CD4-positive, CD25-positive, alpha-beta regulatory T cell (primary cell): Measurements from ENCODE around the gene SFXN5. TPM values are rescaled to one million over a fixed set of nuclear protein-coding genes. Genes with fewer than 3 reads are reported as not detected.

Experiments used
- ATAC-seq, 2 donors: fragments of 150-1000 bp; cut with Tn5 transposase; one replicate each; pipeline ENCODE4 v1.10.0; 2021; ENCODE audit warnings: low read depth in 2 of 2, moderate number of reproducible peaks in 2 of 2, moderate library complexity in 1 of 2
- DNase-seq, 3 donors: peaks; one replicate each; pipeline versions ENCODE4 v3.0.0 to v3.0.0-alpha.2; 2012 to 2022; ENCODE audit warnings: mixed read lengths in 1 of 3
- H3K27ac ChIP-seq: one replicate; pipeline ENCODE4 v1.7.0; 2013; ENCODE audit warnings: mild to moderate bottlenecking, low read length; ENCODE audit not compliant: insufficient read depth, poor library complexity, severe bottlenecking
- H3K27me3 ChIP-seq: one replicate; pipeline ENCODE4 v1.7.0; 2013; ENCODE audit warnings: low read length; ENCODE audit not compliant: control insufficient read depth, insufficient read depth
- H3K36me3 ChIP-seq: one replicate; pipeline ENCODE4 v1.7.0; 2013; ENCODE audit warnings: mild to moderate bottlenecking, low read length, moderate library complexity; ENCODE audit not compliant: control insufficient read depth, insufficient read depth
- H3K4me1 ChIP-seq: 2 replicates; pipeline ENCODE4 v1.7.0; 2013; ENCODE audit warnings: mild to moderate bottlenecking, low read length; ENCODE audit not compliant: insufficient read depth, control insufficient read depth, poor library complexity, severe bottlenecking
- H3K4me3 ChIP-seq: one replicate; pipeline ENCODE4 v1.7.0; 2013; ENCODE audit warnings: low read depth, mild to moderate bottlenecking, low read length, moderate library complexity
- H3K9me3 ChIP-seq, 2 experiments: 1 replicate in 1 of 2; 2 replicates in 1 of 2; pipeline ENCODE4 v1.7.0; 2013; ENCODE audit warnings: low read length in 2 of 2, mild to moderate bottlenecking in 1 of 2, moderate library complexity in 1 of 2; ENCODE audit not compliant: control insufficient read depth in 2 of 2
- H3K27ac Mint-ChIP-seq, 3 donors: one replicate each; pipeline ENCODE4 v1.8.0; 2020 to 2022; ENCODE audit warnings: mild to moderate bottlenecking in 3 of 3, mixed read lengths in 3 of 3, moderate library complexity in 2 of 3
- H3K27me3 Mint-ChIP-seq: one replicate; pipeline ENCODE4 v1.8.0; 2022; ENCODE audit warnings: mild to moderate bottlenecking, mixed read lengths
- H3K36me3 Mint-ChIP-seq: one replicate; pipeline ENCODE4 v1.8.0; 2020; ENCODE audit warnings: mixed read lengths
- H3K4me1 Mint-ChIP-seq, 4 donors: one replicate each; pipeline ENCODE4 v1.8.0; 2020 to 2022; ENCODE audit warnings: mixed read lengths in 4 of 4, mild to moderate bottlenecking in 1 of 4
- H3K4me3 Mint-ChIP-seq, 4 donors: one replicate each; pipeline ENCODE4 v1.8.0; 2020 to 2022; ENCODE audit warnings: mild to moderate bottlenecking in 4 of 4, mixed read lengths in 4 of 4, moderate library complexity in 3 of 4
- H3K9me3 Mint-ChIP-seq, 7 donors: one replicate each; pipeline ENCODE4 v1.8.0; 2020 to 2022; ENCODE audit warnings: mixed read lengths in 7 of 7, mild to moderate bottlenecking in 3 of 7, moderate library complexity in 2 of 7
- polyA plus RNA-seq, 4 donors: library from polyadenylated mRNA; unstranded; fragments of 300-500 nt; fragmentation: Illumina TruSeq; gene quantifications; one replicate each; pipeline ENCODE4 v1.2.3, GENCODE V29; 2021
- total RNA-seq: library from RNA; stranded (reverse); gene quantifications from one replicate; pipeline ENCODE4 v1.2.3, GENCODE V29; 2022

Gene SFXN5
- total and polyA plus RNA-seq, 5 donors from 2014 or later, result 1.0 to 8.0 (median 1.9) TPM

DNA sequence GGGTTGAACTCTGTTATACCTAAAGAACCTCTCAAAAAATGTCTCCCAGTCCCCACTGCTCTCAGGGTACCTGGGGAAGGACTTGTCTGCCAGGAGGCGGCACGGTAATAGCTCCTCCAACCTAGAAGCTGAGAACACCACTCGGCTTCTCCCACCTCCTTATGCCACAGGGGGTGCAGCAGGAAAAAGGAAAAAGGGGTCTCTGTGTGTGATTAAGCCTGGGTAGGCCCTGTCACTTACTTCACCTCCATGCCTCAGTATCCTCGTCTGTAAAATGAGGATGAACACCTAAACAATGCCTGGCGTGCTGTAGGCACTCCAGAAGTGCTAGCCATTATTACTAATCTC is 77.6 kb downstream of the SFXN5 start:
- no peaks in the 10 kb centered on the region for H3K4me1 ChIP-seq
- H3K27me3 ChIP-seq, result no peaks in the 10 kb centered on the region
- no peaks in the 10 kb centered on the region for H3K36me3 Mint-ChIP-seq
- no peaks in the 10 kb centered on the region for H3K27me3 Mint-ChIP-seq
- no peaks in the 10 kb centered on the region for H3K9me3 Mint-ChIP-seq
- no peak for ATAC-seq
- DNase-seq, result no peak
- no peaks in the 10 kb centered on the region for H3K9me3 ChIP-seq
- H3K4me1 Mint-ChIP-seq, result no peaks in the 10 kb centered on the region
- no peak overlapping the region for H3K4me3 ChIP-seq
- H3K4me3 Mint-ChIP-seq, result no peak overlapping the region
- no peak overlapping the region for H3K27ac Mint-ChIP-seq
- H3K27ac ChIP-seq, result no peak overlapping the region
- no peaks in the 10 kb centered on the region for H3K36me3 ChIP-seq

DNA sequence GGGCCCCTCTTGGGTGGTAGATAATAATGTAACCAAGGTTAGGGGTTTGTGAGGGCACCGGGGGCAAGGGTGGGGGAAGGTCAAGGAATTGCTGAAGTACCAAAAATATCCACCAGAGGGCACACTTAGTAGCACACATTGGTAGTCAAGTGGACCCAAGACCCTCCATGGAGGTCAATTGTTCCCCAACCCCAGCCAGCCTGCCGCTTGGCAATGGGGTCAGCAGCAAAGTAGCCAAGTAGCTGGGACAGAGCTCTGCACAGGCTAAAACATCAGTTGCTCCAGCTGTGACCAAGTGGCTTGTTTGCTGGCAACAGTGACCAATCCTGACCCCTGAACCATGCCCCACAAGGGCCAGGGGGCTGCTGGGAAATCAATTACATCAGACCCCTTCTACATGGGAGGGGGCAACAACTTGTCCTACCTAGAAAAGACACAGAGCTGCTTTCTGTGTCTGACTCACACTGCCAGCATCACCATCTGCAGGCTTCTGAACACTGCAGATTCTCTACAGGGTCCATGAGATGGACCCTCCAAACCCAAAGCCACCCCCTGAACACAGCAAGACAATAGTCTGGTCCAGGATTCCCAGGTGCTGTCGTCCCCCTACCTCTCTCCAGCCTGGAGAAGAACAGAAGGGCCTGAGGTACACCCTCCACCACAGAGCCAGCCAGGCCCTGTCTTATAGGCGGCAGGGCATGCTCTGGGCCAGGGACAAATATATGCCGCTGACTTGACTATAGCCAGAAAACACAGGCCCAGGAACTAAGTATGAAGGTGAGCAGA is 78.2 kb downstream of the SFXN5 start:
- ATAC-seq, result peak in 1 of 2 donors; percentile 44

GRCh38 chr2:72992734-72993102 is 78.8 kb downstream of the SFXN5 start:
- Mint-ChIP-seq H3K27me3 (no peaks in the 10 kb centered on the region), H3K4me1 (no peaks in the 10 kb centered on the region), H3K36me3 (no peaks in the 10 kb centered on the region), H3K4me3 (no peak overlapping the region), H3K9me3 (no peaks in the 10 kb centered on the region), H3K27ac (no peak overlapping the region)
- no peaks in the 10 kb centered on the region for H3K27me3 ChIP-seq
- H3K27ac ChIP-seq, result no peak overlapping the region
- ATAC-seq (no peak), DNase-seq (no peak)
- H3K9me3 ChIP-seq, result no peaks in the 10 kb centered on the region
- H3K4me1 ChIP-seq, result no peaks in the 10 kb centered on the region
- no peaks in the 10 kb centered on the region for H3K36me3 ChIP-seq
- H3K4me3 ChIP-seq, result no peak overlapping the region

More for the DNA sequence above, 78.2 kb downstream of the SFXN5 start:
- Histone ChIP-seq H3K36me3 (no peaks in the 10 kb centered on the region), H3K9me3 (no peaks in the 10 kb centered on the region), H3K27ac (no peak overlapping the region), H3K4me1 (no peaks in the 10 kb centered on the region), H3K27me3 (no peaks in the 10 kb centered on the region), H3K4me3 (no peak overlapping the region)
- DNase-seq, result peak; percentile 13 to 54 (median 49)
- no peaks in the 10 kb centered on the region for H3K4me1 Mint-ChIP-seq
- H3K27ac Mint-ChIP-seq, result no peak overlapping the region
- H3K36me3 Mint-ChIP-seq, result no peaks in the 10 kb centered on the region
- H3K27me3 Mint-ChIP-seq, result no peaks in the 10 kb centered on the region
- no peak overlapping the region for H3K4me3 Mint-ChIP-seq
- H3K9me3 Mint-ChIP-seq, result no peaks in the 10 kb centered on the region

DNA sequence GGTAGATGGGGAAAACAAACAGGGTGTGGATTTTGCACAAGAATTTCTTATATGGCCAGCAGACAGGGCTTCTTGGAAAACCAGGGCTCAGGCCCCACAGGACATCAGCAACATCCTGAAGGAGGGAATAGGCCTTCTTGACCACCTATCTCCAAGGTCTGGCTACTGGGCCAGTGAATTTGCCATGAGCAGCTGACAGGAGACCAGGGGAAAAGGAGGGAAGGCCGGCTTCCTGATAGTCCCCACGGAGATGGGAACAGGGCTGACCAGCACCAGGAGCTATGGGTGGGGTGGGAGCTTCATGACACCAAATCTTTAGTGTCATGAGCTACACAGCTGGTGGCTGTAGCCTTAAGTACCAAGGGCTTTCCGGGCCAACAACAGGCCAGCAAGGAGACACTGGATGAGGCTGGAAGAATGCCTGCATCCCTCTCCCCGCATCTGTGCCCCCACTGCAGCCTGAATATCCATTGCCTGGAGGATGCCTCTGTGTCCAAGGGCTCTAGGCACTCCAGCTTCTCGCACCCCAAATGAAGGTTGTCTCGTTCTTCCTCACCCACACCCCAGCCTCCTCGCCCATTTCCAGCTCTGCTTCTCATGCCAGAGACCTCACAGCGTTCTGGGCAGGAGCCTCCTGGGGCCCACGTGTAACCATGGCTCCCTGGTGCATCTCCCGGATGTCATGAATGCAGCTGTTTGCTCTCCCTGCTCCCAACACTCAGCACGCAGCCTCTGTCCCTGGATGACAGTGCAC is 79.4 kb downstream of the SFXN5 start:
- no peak overlapping the region for H3K27ac ChIP-seq
- Mint-ChIP-seq H3K27me3 (no peaks in the 10 kb centered on the region), H3K9me3 (no peaks in the 10 kb centered on the region), H3K4me3 (no peak overlapping the region), H3K4me1 (no peaks in the 10 kb centered on the region), H3K36me3 (no peaks in the 10 kb centered on the region), H3K27ac (no peak overlapping the region)
- H3K9me3 ChIP-seq, result no peaks in the 10 kb centered on the region
- H3K4me3 ChIP-seq, result no peak overlapping the region
- DNase-seq (no peak), ATAC-seq (no peak)
- H3K4me1 ChIP-seq, result no peaks in the 10 kb centered on the region
- no peaks in the 10 kb centered on the region for H3K27me3 ChIP-seq
- H3K36me3 ChIP-seq, result no peaks in the 10 kb centered on the region

DNA sequence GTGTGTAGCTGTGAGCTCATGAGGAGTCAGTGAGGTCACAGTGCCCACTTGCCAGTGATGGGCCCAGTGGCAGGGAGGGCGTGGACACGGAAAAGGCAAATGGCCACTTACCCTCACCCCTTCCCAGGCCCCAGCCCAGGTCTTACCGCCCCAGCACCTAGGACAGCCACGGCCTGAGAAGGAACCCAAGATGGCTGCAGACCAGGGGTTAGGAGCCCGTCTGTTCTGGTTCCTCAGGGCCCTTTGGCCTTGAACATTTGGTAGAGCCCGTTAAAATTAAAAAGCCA is 80.1 kb downstream of the SFXN5 start:
- no peaks in the 10 kb centered on the region for H3K9me3 ChIP-seq
- no peaks in the 10 kb centered on the region for H3K36me3 ChIP-seq
- Mint-ChIP-seq H3K4me3 (no peak overlapping the region), H3K36me3 (no peaks in the 10 kb centered on the region), H3K9me3 (no peaks in the 10 kb centered on the region), H3K4me1 (no peaks in the 10 kb centered on the region), H3K27me3 (no peaks in the 10 kb centered on the region), H3K27ac (no peak overlapping the region)
- no peak overlapping the region for H3K27ac ChIP-seq
- ATAC-seq, result no peak
- no peaks in the 10 kb centered on the region for H3K27me3 ChIP-seq
- no peak overlapping the region for H3K4me3 ChIP-seq
- H3K4me1 ChIP-seq, result no peaks in the 10 kb centered on the region
- DNase-seq, result no peak

DNA sequence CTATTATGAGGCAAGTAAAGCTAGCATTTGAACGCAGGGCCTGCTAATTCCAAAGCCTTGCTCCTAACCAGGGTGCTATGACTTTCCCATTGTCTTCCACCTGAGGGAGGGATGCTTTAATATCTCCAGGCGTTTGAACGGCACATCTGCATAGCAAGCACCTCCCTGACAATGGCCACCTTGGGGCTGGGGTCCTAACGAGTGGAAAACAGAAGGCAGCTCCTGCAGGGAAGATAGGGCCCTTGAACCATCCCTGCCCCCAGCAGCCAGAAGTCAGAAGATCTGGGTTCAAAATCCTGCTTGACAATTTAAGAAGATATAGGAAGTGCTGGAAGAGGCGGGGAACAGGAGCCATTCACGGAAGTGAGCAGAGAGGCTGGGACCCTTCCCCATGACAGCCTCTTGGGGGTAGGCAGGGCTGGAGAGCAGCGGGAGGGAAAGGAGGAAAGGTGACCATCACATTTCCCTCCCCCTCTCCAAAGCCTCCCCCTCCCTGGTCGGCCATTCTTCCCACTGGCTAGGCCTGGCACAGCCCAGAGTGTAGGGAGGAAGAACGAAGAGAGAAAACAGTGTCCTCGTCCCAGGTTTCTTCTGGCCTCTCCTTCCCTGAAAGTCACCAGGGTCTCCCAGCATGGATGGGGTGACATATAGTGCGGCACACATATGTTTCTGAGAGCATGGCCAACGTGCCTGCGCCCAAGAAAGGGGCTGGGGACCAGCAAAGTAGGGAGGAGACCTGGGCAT is 80.6 kb downstream of the SFXN5 start:
- no peaks in the 10 kb centered on the region for H3K27me3 Mint-ChIP-seq
- H3K36me3 ChIP-seq, result no peaks in the 10 kb centered on the region
- H3K9me3 Mint-ChIP-seq, result no peaks in the 10 kb centered on the region
- H3K4me3 Mint-ChIP-seq, result no peak overlapping the region
- no peaks in the 10 kb centered on the region for H3K36me3 Mint-ChIP-seq
- no peak overlapping the region for H3K4me3 ChIP-seq
- no peaks in the 10 kb centered on the region for H3K4me1 Mint-ChIP-seq
- no peaks in the 10 kb centered on the region for H3K27me3 ChIP-seq
- H3K4me1 ChIP-seq, result no peaks in the 10 kb centered on the region
- no peaks in the 10 kb centered on the region for H3K9me3 ChIP-seq
- DNase-seq (no peak), ATAC-seq (no peak)
- no peak overlapping the region for H3K27ac ChIP-seq
- H3K27ac Mint-ChIP-seq, result no peak overlapping the region

DNA sequence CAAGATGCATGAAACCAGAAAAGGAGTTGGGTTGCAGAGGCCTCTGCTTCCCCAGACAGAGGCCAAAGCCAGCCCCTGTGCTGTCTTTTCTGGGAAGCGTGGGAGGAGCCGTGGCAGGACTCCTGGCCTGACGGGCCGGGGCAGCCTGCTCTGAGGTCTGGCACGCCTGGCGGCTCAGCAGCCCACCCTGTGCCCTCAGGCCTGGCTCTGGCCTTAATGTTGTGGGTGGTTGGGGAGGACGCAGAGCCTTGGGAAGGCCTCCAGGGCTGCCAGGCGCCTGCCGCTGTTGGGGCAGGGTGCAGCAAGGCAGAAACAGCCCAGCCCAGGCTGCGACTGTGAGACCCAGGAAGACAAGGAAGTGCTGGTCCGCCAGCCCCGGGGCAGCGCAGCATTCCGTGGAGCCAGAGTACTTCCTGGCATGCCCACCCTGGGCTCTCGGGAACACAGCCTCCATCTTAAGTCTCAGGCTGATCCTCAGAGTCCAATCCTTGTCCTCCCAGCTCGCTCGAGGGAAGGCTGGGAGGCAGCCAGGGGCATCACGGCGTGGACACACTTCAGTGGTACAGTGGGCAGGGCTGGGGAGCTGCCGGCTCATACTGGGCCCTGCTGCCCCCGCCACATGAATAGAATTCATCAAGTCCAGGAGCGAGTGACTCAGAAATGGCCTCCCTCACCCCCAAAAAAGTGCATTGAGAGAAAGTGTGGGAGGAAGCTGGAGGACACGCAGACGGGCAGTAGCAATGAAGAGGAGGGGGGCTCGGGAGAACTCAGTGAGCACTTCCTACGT is 81.5 kb downstream of the SFXN5 start:
- H3K4me1 ChIP-seq, result no peaks in the 10 kb centered on the region
- H3K9me3 ChIP-seq, result no peaks in the 10 kb centered on the region
- DNase-seq (no peak), ATAC-seq (no peak)
- H3K27ac ChIP-seq, result no peak overlapping the region
- Mint-ChIP-seq H3K4me1 (no peaks in the 10 kb centered on the region), H3K27me3 (no peaks in the 10 kb centered on the region), H3K36me3 (no peaks in the 10 kb centered on the region), H3K4me3 (no peak overlapping the region), H3K9me3 (no peaks in the 10 kb centered on the region), H3K27ac (peak overlapping the region in 1 of 3 donors; percentile 13)
- H3K4me3 ChIP-seq, result no peak overlapping the region
- no peaks in the 10 kb centered on the region for H3K36me3 ChIP-seq
- H3K27me3 ChIP-seq, result no peaks in the 10 kb centered on the region
